GM12872 (cell line): ENCODE data around the gene RAB6C.

Experiments
- TF ChIP-seq, protein P1 (sequence below): IDR thresholded peaks from 3 replicates; pipeline ENCODE4 v1.5.1; 2011; ENCODE audit warnings: low read depth, mild to moderate bottlenecking, low read length, moderate library complexity; ENCODE audit not compliant: insufficient read depth

Gene RAB6C

DNA sequence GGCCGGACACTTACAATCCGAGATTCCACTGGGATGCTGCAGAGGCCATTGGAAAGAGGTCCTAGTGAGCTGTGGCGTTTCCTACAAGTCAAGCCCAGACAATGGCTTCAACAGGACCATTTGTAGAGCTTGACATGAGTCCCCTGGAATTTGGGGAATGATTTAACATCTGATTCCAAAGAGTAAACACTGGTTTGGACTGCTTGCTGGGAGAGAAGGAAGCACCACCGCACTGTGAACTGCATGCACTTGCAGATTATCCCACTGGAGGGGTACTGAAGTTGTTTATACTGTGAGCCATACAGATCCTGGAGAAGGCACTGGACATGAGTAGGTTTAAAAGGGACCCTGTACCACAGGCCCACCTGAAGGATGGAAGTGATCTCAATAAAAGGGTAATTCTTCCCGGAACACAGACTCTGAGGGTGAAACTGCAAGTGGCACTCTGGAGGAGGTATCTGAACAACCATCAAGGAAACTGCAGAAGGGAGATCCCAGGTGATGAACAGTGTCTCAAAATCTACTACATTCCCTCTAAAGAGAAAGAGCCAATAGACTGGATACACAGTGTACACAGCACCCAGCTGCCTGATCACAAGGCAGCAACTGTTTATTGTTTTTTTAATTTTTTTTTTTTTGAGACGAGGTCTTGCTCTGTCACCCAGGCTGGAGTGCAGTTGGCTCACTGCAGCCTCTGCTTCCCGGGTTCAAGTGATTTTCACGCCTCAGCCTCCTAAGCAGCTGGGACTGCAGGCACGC is 4.3 kb upstream of the RAB6C start:
- TF ChIP-seq, protein P1, sequence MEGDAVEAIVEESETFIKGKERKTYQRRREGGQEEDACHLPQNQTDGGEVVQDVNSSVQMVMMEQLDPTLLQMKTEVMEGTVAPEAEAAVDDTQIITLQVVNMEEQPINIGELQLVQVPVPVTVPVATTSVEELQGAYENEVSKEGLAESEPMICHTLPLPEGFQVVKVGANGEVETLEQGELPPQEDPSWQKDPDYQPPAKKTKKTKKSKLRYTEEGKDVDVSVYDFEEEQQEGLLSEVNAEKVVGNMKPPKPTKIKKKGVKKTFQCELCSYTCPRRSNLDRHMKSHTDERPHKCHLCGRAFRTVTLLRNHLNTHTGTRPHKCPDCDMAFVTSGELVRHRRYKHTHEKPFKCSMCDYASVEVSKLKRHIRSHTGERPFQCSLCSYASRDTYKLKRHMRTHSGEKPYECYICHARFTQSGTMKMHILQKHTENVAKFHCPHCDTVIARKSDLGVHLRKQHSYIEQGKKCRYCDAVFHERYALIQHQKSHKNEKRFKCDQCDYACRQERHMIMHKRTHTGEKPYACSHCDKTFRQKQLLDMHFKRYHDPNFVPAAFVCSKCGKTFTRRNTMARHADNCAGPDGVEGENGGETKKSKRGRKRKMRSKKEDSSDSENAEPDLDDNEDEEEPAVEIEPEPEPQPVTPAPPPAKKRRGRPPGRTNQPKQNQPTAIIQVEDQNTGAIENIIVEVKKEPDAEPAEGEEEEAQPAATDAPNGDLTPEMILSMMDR: no peak

DNA sequence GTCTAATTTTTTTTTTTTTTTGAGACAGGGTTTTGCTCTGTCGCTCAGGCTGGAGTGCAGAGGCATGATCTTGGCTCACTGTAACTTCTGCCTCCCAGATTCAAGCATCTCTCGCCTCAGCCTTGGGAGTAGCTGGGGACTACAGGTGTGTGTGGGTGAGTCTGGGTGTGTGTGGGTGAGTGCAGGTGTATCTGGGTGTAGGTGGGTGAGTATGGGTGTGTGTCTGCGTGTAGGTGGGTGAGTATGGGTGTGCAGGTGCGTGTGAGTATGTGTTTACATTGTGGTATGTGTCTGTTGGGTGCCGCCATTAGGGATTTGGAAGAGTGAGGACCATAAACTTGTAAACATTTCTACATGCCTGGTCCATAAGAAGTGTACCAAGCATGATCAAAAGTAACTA is 1.5 kb upstream of the RAB6C start:
- TF ChIP-seq, protein P1: no peak

GRCh38 chr2:129984426-129984825 is 5.0 kb downstream of the RAB6C start:
- TF ChIP-seq, protein P1: no peak

- TF ChIP-seq, protein P1: no peak
Observed at GRCh38 chr2:130019402-130019801, 39.9 kb downstream of the RAB6C start.

DNA sequence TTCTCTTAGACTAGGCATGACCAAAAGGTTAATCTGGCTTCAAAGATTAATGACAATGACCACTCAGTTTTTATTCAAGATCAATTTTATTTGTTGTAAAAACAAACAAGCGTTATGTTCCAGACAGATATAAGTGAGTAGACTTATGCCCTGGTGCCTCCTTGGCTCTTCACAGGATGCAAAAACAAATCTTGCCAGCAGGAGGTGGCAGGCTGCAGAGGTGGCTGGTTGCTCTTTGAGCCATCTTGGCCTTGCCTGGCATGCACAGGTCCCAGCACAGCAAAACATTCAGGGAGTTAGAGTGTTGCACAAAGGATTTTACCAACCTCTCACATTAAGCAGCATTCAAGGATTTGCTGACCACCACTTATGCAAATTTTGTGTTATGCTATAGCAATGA is 46.5 kb downstream of the RAB6C start:
- TF ChIP-seq, protein P1: peak; percentile 28; the same call in 1 of the 3 replicates
